Upper lobe of left lung (tissue), 6 donors: ENCODE measurements around the gene DYNLT2B. TPM values are rescaled to one million over a fixed set of nuclear protein-coding genes. Genes with fewer than 3 reads are reported as not detected.
"Not testable (repeated sequence)": the region's sequence is repeated elsewhere in the genome, so short reads cannot be mapped to it uniquely, and the experiment has no call there.

Experiments used
- ATAC-seq, 2 donors: fragments of 200-7000 bp; cut with Tn5 transposase; one replicate each; pipeline ENCODE4 v1.9.1; 2022; ENCODE audit warnings: mild to moderate bottlenecking in 2 of 2, moderate library complexity in 2 of 2; ENCODE audit not compliant: low FRiP score in 2 of 2
- DNase-seq, 2 donors: peaks; one replicate each; pipeline ENCODE4 v3.0.0-alpha.2; 2019 to 2020
- H3K27ac ChIP-seq, 4 donors: fragments of 200-600 bp; sonication (generic); one replicate each; pipeline ENCODE4 v1.5.1; 2016 to 2019
- H3K27me3 ChIP-seq, 4 donors: fragments of 200-600 bp; sonication (generic); one replicate each; pipeline ENCODE4 v1.5.1; 2017 to 2019
- H3K36me3 ChIP-seq, 4 donors: fragments of 200-600 bp; sonication (generic); one replicate each; pipeline ENCODE4 v1.5.1; 2016 to 2019
- H3K4me1 ChIP-seq, 4 donors: fragments of 200-600 bp; sonication (generic); one replicate each; pipeline ENCODE4 v1.5.1; 2018 to 2019
- H3K4me3 ChIP-seq, 4 donors: fragments of 200-600 bp; sonication (generic); one replicate each; pipeline ENCODE4 v1.5.1; 2017 to 2019; ENCODE audit warnings: mild to moderate bottlenecking in 2 of 4, moderate library complexity in 1 of 4
- H3K9me3 ChIP-seq, 4 donors: fragments of 200-600 bp; sonication (generic); one replicate each; pipeline ENCODE4 v1.5.1; 2018 to 2019
- EP300 ChIP-seq, 4 donors: sonication (generic); formaldehyde crosslinking; IDR thresholded peaks; one replicate each; pipeline ENCODE4 v1.5.1; 2017; ENCODE audit warnings: antibody characterized with exemption in 4 of 4, control low read depth in 2 of 4
- POLR2A ChIP-seq, 4 donors: fragments of 450-650 bp; IDR thresholded peaks; one replicate each; pipeline ENCODE4 v1.5.1; 2016 to 2017; ENCODE audit warnings: antibody characterized with exemption in 4 of 4, mild to moderate bottlenecking in 2 of 4
- POLR2AphosphoS5 ChIP-seq, 2 donors: sonication (generic); formaldehyde crosslinking; IDR thresholded peaks; one replicate each; pipeline ENCODE4 v1.5.1; 2017; ENCODE audit warnings: antibody characterized with exemption in 2 of 2
- WGBS, 2 donors: methylation state at CpG; one replicate each; pipeline ENCODE4 v1.1.5; 2017 to 2018; 5-methylcytosine and 5-hydroxymethylcytosine counted together
- total RNA-seq, 6 donors: library from RNA; depleted of rRNA in 4 of 6; stranded (reverse); fragments of >200 nt in 4 of 6; gene quantifications; one replicate each; pipeline versions ENCODE4 v1.1.0 to v1.2.1, GENCODE V29; 2016 to 2021
- TF ChIP-seq, protein P1 (sequence below), 6 experiments: fragments of 450-650 bp in 4 of 6; fragments of 200-600 bp in 2 of 6; sonication (generic) in 2 of 6; IDR thresholded peaks; one replicate each; pipeline ENCODE4 v1.5.1; 2016 to 2019; ENCODE audit warnings: antibody characterized with exemption in 6 of 6
- donor health status: DM: no; HTN: no; CAD: no; lungs with moderate emphysema.
- donor health status: DM: no; HTN: yes; CAD: no; lungs with severe emphysema.

DYNLT2B gene
- total RNA-seq, 6 donors from 2014 or later = 2.3 to 10.4 (median 4.4) TPM

DNA sequence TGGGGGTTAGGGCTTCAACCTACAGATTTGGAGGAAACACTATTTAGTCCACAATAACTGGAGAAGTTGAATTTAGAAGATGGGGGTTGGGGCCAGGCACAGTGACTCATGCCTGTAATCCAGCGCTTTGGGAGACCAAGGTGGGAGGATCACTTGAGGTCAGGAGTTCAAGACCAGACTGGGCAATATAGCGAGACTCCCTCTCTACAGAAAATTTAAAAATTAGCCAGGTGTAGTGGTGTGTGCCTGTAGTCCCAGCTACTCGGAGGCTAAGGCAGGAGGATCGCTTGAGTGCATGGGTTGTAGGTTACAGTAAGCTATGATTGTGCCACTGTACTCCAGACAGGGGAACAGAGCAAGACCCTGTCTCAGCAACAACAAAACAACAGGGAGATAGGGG is 5.0 kb upstream of the DYNLT2B start:
- ATAC-seq (no peak), DNase-seq (no peak)
- TF ChIP-seq EP300 (IDR thresholded peaks at IDR 0.05) = no peak
- TF ChIP-seq POLR2A (IDR thresholded peaks at IDR 0.05) = no peak
- no peak for TF ChIP-seq POLR2AphosphoS5 (IDR thresholded peaks at IDR 0.05)
- TF ChIP-seq, protein P1, sequence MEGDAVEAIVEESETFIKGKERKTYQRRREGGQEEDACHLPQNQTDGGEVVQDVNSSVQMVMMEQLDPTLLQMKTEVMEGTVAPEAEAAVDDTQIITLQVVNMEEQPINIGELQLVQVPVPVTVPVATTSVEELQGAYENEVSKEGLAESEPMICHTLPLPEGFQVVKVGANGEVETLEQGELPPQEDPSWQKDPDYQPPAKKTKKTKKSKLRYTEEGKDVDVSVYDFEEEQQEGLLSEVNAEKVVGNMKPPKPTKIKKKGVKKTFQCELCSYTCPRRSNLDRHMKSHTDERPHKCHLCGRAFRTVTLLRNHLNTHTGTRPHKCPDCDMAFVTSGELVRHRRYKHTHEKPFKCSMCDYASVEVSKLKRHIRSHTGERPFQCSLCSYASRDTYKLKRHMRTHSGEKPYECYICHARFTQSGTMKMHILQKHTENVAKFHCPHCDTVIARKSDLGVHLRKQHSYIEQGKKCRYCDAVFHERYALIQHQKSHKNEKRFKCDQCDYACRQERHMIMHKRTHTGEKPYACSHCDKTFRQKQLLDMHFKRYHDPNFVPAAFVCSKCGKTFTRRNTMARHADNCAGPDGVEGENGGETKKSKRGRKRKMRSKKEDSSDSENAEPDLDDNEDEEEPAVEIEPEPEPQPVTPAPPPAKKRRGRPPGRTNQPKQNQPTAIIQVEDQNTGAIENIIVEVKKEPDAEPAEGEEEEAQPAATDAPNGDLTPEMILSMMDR (IDR thresholded peaks at IDR 0.05) = no peak
- Histone ChIP-seq H3K36me3 (no peaks in the 10 kb centered on the region), H3K4me1 (peaks cover 0 to 5% (median 2%) of the 10 kb centered on the region in 4 donors), H3K27me3 (no peaks in the 10 kb centered on the region), H3K27ac (no peak overlapping the region), H3K4me3 (no peak overlapping the region), H3K9me3 (no peaks in the 10 kb centered on the region)
- WGBS, 2 donors = 96 to 97% methylated on average over 4 of the region's 4 CpGs

DNA sequence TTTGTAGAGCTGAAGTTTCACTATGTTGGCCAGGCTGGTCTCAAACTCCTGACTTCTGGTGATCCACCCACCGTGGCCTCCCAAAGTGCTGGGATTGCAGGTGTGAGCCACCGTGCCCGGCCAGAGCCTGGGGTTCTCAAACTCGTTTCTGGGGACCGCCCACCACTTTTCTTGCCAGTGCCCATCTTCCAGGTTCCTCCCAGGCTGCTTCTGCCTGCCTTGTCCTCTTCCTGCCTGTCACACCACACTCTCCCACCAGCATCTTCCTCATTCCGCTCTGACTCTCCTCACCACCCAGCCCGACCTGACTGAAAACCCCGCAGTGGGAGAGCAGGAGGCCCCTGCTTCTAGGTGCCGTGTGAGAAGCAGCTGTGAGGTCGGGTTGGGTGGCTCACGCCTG is 3.1 kb upstream of the DYNLT2B start:
- no peak for TF ChIP-seq POLR2AphosphoS5 (IDR thresholded peaks at IDR 0.05)
- no peak for TF ChIP-seq EP300 (IDR thresholded peaks at IDR 0.05)
- no peak for TF ChIP-seq POLR2A (IDR thresholded peaks at IDR 0.05)
- TF ChIP-seq, protein P1 (IDR thresholded peaks at IDR 0.05) = no peak
- H3K4me1 ChIP-seq = peaks cover 0 to 5% (median 2%) of the 10 kb centered on the region in 4 donors
- H3K27ac ChIP-seq = no peak overlapping the region
- 61 to 79% methylated on average over 11 of the region's 11 CpGs for WGBS, 2 donors
- no peaks in the 10 kb centered on the region for H3K27me3 ChIP-seq
- ATAC-seq = no peak
- no peaks in the 10 kb centered on the region for H3K9me3 ChIP-seq
- H3K4me3 ChIP-seq = no peak overlapping the region
- DNase-seq = peak; percentile 20 to 29
- H3K36me3 ChIP-seq = no peaks in the 10 kb centered on the region

DNA sequence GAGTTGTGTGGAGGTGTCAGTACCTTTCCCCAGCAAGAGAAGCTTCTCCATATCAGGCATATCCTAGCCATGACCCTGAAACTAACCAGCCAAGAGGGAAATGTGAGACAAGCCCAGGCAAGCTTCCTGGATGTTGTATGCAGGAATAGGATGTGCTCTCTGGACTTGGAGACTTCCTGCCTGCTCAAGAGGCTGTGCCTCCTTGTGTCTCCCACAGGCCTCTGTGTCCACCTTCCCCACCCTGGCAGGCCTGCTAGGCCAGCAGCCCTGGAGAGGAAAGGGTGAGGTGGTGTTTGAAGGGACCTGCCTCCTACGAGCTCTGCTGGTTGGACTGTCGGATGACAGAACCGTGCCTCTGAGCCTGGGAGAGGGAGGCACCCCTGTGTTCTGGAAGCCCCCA is 2.1 kb upstream of the DYNLT2B start:
- Histone ChIP-seq H3K4me3 (no peak overlapping the region), H3K27ac (no peak overlapping the region), H3K9me3 (no peaks in the 10 kb centered on the region), H3K36me3 (no peaks in the 10 kb centered on the region), H3K27me3 (no peaks in the 10 kb centered on the region), H3K4me1 (peaks cover 0 to 5% (median 2%) of the 10 kb centered on the region in 4 donors)
- 80 to 86% methylated on average over 1 to 3 of the region's 3 CpGs for WGBS, 2 donors
- ATAC-seq = no peak
- peak in 1 of 2 donors; percentile 22 for DNase-seq
- TF ChIP-seq POLR2A (IDR thresholded peaks at IDR 0.05) = no peak
- no peak for TF ChIP-seq EP300 (IDR thresholded peaks at IDR 0.05)
- TF ChIP-seq, protein P1 (IDR thresholded peaks at IDR 0.05) = no peak
- no peak for TF ChIP-seq POLR2AphosphoS5 (IDR thresholded peaks at IDR 0.05)

DNA sequence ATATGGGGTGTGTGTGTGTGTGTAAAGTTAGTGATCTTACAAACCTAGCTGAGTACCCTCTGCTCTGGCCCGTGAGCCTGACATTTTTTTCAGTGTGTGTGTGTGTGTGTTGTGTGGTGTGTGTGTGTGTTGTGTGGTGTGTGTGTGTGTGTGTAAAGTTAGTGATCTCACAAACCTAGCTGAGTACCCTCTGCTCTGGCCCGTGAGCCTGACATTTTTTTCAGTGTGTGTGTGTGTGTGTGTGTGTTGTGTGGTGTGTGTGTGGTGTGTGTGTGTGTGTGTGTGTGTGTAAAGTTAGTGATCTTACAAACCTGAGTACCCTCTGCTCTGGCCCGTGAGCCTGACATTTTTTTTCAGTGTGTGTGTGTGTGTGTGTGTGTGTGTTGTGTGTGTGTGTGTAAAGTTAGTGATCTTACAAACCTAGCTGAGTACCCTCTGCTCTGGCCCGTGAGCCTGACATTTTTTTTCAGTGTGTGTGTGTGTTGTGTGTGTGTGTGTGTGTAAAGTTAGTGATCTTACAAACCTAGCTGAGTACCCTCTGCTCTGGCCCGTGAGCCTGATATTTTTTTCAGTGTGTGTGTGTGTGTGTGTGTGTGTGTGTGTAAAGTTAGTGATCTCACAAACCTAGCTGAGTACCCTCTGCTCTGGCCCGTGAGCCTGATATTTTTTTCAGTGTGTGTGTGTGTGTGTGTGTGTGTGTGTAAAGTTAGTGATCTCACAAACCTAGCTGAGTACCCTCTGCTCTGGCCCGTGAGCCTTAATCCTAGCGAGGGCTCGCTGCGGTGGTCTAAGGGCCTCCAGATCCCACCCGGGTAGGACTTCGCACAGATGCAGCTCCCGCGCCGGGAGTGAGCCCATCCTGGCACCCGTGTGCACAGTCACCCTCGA is 997 bp downstream of the DYNLT2B start:
- Histone ChIP-seq H3K4me3 (peak overlapping the region; percentile 77 to 86 (median 80)), H3K27ac (peak overlapping the region; percentile 87 to 97 (median 90))
- DNase-seq, H3K36me3 ChIP-seq, H3K27me3 ChIP-seq, H3K9me3 ChIP-seq, H3K4me1 ChIP-seq, ATAC-seq: not testable (repeated sequence)
- 7 to 23% methylated on average over 12 of the region's 17 CpGs for WGBS, 2 donors

DNA sequence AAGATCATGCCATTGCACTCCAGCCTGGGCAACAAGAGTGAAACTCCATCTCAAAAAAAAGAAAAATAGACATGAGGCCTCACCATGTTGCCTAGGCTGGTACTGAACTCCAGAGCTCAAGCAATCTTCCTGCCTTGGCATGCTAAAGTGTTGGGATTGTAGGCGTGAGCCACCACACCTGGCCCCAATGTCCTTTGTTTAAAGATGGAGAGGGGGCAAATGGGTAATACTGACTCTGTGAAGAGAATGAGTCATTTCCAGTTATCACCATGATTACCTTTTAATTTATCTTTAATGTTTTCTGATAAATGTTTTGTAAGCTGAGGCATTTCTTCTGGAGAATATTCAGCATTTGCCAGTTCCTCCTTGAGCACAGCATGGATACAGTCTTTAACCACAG is 2.2 kb downstream of the DYNLT2B start:
- Histone ChIP-seq H3K27me3 (no peaks in the 10 kb centered on the region), H3K4me1 (peaks cover 0 to 5% (median 2%) of the 10 kb centered on the region in 4 donors), H3K36me3 (peaks cover 0 to 4% (median 0%) of the 10 kb centered on the region in 4 donors), H3K9me3 (no peaks in the 10 kb centered on the region), H3K27ac (no peak overlapping the region), H3K4me3 (no peak overlapping the region)
- DNase-seq (no peak), ATAC-seq (no peak)
- 95 to 100% methylated on average over 1 of the region's 1 CpG for WGBS, 2 donors
- TF ChIP-seq POLR2AphosphoS5 (IDR thresholded peaks at IDR 0.05) = no peak
- TF ChIP-seq, protein P1 (IDR thresholded peaks at IDR 0.05) = no peak
- no peak for TF ChIP-seq EP300 (IDR thresholded peaks at IDR 0.05)
- no peak for TF ChIP-seq POLR2A (IDR thresholded peaks at IDR 0.05)
